Suprapubic skin (tissue), 4 donors: ENCODE measurements around the gene APOH. TPM values are rescaled to one million over a fixed set of nuclear protein-coding genes. Genes with fewer than 3 reads are reported as not detected.

Source experiments
- DNase-seq, 2 donors: peaks; one replicate each; pipeline ENCODE4 v3.0.0-alpha.2; 2019; ENCODE audit warnings: low spot score in 2 of 2
- H3K27ac ChIP-seq: fragments of 200-600 bp; sonication (generic); one replicate; pipeline ENCODE4 v1.5.1; 2019
- H3K27me3 ChIP-seq: fragments of 200-600 bp; sonication (generic); one replicate; pipeline ENCODE4 v1.5.1; 2019
- H3K36me3 ChIP-seq: fragments of 200-600 bp; sonication (generic); one replicate; pipeline ENCODE4 v1.5.1; 2019
- H3K4me1 ChIP-seq: fragments of 200-600 bp; sonication (generic); one replicate; pipeline ENCODE4 v1.5.1; 2019
- H3K4me3 ChIP-seq: fragments of 200-600 bp; sonication (generic); one replicate; pipeline ENCODE4 v1.5.1; 2019; ENCODE audit warnings: mild to moderate bottlenecking
- H3K9me3 ChIP-seq: fragments of 200-600 bp; sonication (generic); one replicate; pipeline ENCODE4 v1.5.1; 2019
- CTCF ChIP-seq, 2 donors: fragments of 200-600 bp in 1 of 2; fragments of 450-650 bp in 1 of 2; sonication (generic) in 1 of 2; IDR thresholded peaks; one replicate each; pipeline ENCODE4 v1.5.1; 2016 to 2019; ENCODE audit warnings: antibody characterized with exemption in 2 of 2, mild to moderate bottlenecking in 1 of 2, moderate library complexity in 1 of 2
- EP300 ChIP-seq: sonication (generic); formaldehyde crosslinking; IDR thresholded peaks from one replicate; pipeline ENCODE4 v1.6.1; 2017; ENCODE audit warnings: antibody characterized with exemption
- POLR2A ChIP-seq, 2 donors: fragments of 450-650 bp; IDR thresholded peaks; one replicate each; pipeline ENCODE4 v1.6.1; 2017; ENCODE audit warnings: antibody characterized with exemption in 2 of 2, mild to moderate bottlenecking in 2 of 2, moderate library complexity in 2 of 2
- POLR2AphosphoS5 ChIP-seq, 3 donors: sonication (generic); formaldehyde crosslinking; IDR thresholded peaks; one replicate each; pipeline ENCODE4 v1.6.1; 2017; ENCODE audit warnings: antibody characterized with exemption in 3 of 3
- WGBS: methylation state at CpG from one replicate; pipeline ENCODE4 v1.1.5; 2018; 5-methylcytosine and 5-hydroxymethylcytosine counted together
- total RNA-seq, 4 donors: library from RNA; depleted of rRNA; stranded (reverse); fragments of >200 nt; gene quantifications; one replicate each; pipeline ENCODE4 v1.1.0, GENCODE V29; 2016

APOH gene
- total RNA-seq, 4 donors from 2014 or later: 6.1 TPM; not detected in 3

DNA sequence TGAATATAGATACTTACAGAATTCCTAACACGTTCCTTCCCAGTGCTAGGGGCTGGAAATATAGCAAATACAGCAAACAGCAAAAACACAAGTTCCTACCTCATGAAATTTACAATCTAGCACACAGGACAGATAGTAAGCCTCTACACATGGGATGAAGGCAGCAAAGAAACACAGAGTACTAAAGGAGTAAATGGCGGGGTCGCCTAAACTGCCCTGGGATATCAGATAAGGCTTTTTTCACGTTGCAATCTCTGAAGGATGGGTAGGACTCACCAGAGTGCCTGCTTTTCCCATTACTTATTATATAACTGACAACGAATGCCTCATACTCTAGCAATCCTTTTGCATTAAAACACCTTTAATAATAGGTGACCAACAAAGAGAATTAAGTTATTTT is 57.1 kb downstream of the APOH start:
- 75% methylated on average over 5 of the region's 5 CpGs for WGBS
- H3K9me3 ChIP-seq: no peaks in the 10 kb centered on the region
- no peaks in the 10 kb centered on the region for H3K27me3 ChIP-seq
- no peaks in the 10 kb centered on the region for H3K36me3 ChIP-seq
- H3K4me3 ChIP-seq: no peak overlapping the region
- H3K27ac ChIP-seq: no peak overlapping the region
- TF ChIP-seq EP300: no peak
- no peak for TF ChIP-seq CTCF (IDR thresholded peaks at IDR 0.05)
- no peak for TF ChIP-seq POLR2A (IDR thresholded peaks at IDR 0.05)
- TF ChIP-seq POLR2AphosphoS5 (IDR thresholded peaks at IDR 0.05): no peak
- no peaks in the 10 kb centered on the region for H3K4me1 ChIP-seq
- DNase-seq: no peak

- H3K27ac ChIP-seq: no peak overlapping the region
- H3K36me3 ChIP-seq: no peaks in the 10 kb centered on the region
- H3K27me3 ChIP-seq: no peaks in the 10 kb centered on the region
- DNase-seq: no peak
- WGBS: 69% methylated on average over 3 of the region's 3 CpGs
- H3K4me3 ChIP-seq: no peak overlapping the region
- H3K9me3 ChIP-seq: no peaks in the 10 kb centered on the region
- TF ChIP-seq CTCF (IDR thresholded peaks at IDR 0.05): no peak
- no peak for TF ChIP-seq POLR2A (IDR thresholded peaks at IDR 0.05)
- TF ChIP-seq EP300: no peak
- no peak for TF ChIP-seq POLR2AphosphoS5 (IDR thresholded peaks at IDR 0.05)
- H3K4me1 ChIP-seq: no peaks in the 10 kb centered on the region
Observed at GRCh38 chr17:66171692-66172091, 57.5 kb downstream of the APOH start.

GRCh38 chr17:66171172-66171571 is 58.0 kb downstream of the APOH start:
- no peak overlapping the region for H3K4me3 ChIP-seq
- H3K4me1 ChIP-seq: no peaks in the 10 kb centered on the region
- no peak for DNase-seq
- H3K9me3 ChIP-seq: no peaks in the 10 kb centered on the region
- H3K27me3 ChIP-seq: no peaks in the 10 kb centered on the region
- TF ChIP-seq CTCF (IDR thresholded peaks at IDR 0.05): no peak
- no peak for TF ChIP-seq POLR2A (IDR thresholded peaks at IDR 0.05)
- no peak for TF ChIP-seq POLR2AphosphoS5 (IDR thresholded peaks at IDR 0.05)
- no peak for TF ChIP-seq EP300
- no peak overlapping the region for H3K27ac ChIP-seq
- no peaks in the 10 kb centered on the region for H3K36me3 ChIP-seq

GRCh38 chr17:66169839-66170238 is 59.4 kb downstream of the APOH start:
- DNase-seq: no peak
- H3K36me3 ChIP-seq: no peaks in the 10 kb centered on the region
- TF ChIP-seq POLR2AphosphoS5 (IDR thresholded peaks at IDR 0.05) (no peak), POLR2A (IDR thresholded peaks at IDR 0.05) (no peak), EP300 (no peak), CTCF (IDR thresholded peaks at IDR 0.05) (no peak)
- no peaks in the 10 kb centered on the region for H3K27me3 ChIP-seq
- no peak overlapping the region for H3K27ac ChIP-seq
- H3K4me1 ChIP-seq: no peaks in the 10 kb centered on the region
- 75% methylated on average over 3 of the region's 3 CpGs for WGBS
- no peak overlapping the region for H3K4me3 ChIP-seq
- no peaks in the 10 kb centered on the region for H3K9me3 ChIP-seq

GRCh38 chr17:66167189-66167815 is 61.9 kb downstream of the APOH start:
- no peaks in the 10 kb centered on the region for H3K4me1 ChIP-seq
- H3K9me3 ChIP-seq: no peaks in the 10 kb centered on the region
- H3K27me3 ChIP-seq: no peaks in the 10 kb centered on the region
- H3K36me3 ChIP-seq: no peaks in the 10 kb centered on the region
- WGBS: 81% methylated on average over 5 of the region's 5 CpGs
- DNase-seq: no peak
- TF ChIP-seq EP300 (no peak), POLR2AphosphoS5 (IDR thresholded peaks at IDR 0.05) (no peak), POLR2A (IDR thresholded peaks at IDR 0.05) (no peak), CTCF (IDR thresholded peaks at IDR 0.05) (no peak)
- no peak overlapping the region for H3K27ac ChIP-seq
- H3K4me3 ChIP-seq: no peak overlapping the region
